H9 (cell line): Measurements from ENCODE around the gene DDX46. TPM values are rescaled to one million over a fixed set of nuclear protein-coding genes. Genes with fewer than 3 reads are reported as not detected.
A peak's percentile ranks its signal among the peaks of the same experiment; 100 is the strongest.

Source experiments
- DNase-seq: peaks from one replicate; pipeline ENCODE4 v3.0.0-alpha.2; 2017
- H2AFZ ChIP-seq: one replicate; pipeline ENCODE4 v1.6.1; 2013; ENCODE audit warnings: mild to moderate bottlenecking, low read length, control low read depth, moderate library complexity
- H2AK5ac ChIP-seq: 2 replicates; pipeline ENCODE4 v1.6.1; 2013; ENCODE audit warnings: low read length, control low read depth, mixed read lengths; ENCODE audit not compliant: insufficient read length
- H2BK120ac ChIP-seq: one replicate; pipeline ENCODE4 v1.6.1; 2013; ENCODE audit warnings: low read depth, mild to moderate bottlenecking, low read length, control low read depth, inconsistent platforms; ENCODE audit not compliant: poor library complexity, severe bottlenecking
- H2BK12ac ChIP-seq: 2 replicates; pipeline ENCODE4 v1.6.1; 2013; ENCODE audit warnings: low read length, control low read depth, mixed read lengths, low read depth; ENCODE audit not compliant: insufficient read length
- H2BK15ac ChIP-seq: 2 replicates; pipeline ENCODE4 v1.6.1; 2013; ENCODE audit warnings: low read depth, low read length, control low read depth
- H2BK20ac ChIP-seq: one replicate; pipeline ENCODE4 v1.6.1; 2013; ENCODE audit warnings: low read depth, mild to moderate bottlenecking, low read length, control low read depth, inconsistent platforms; ENCODE audit not compliant: poor library complexity, severe bottlenecking
- H2BK5ac ChIP-seq: 2 replicates; pipeline ENCODE4 v1.6.1; 2013; ENCODE audit warnings: low read length, control low read depth, mixed read lengths; ENCODE audit not compliant: insufficient read length
- H3K14ac ChIP-seq: 2 replicates; pipeline ENCODE4 v1.6.1; 2013; ENCODE audit warnings: low read length, control low read depth; ENCODE audit not compliant: insufficient read depth
- H3K18ac ChIP-seq: 2 replicates; pipeline ENCODE4 v1.6.1; 2013; ENCODE audit warnings: low read depth, mild to moderate bottlenecking, mixed read lengths, low read length, control low read depth; ENCODE audit not compliant: insufficient read length
- H3K23ac ChIP-seq: 2 replicates; pipeline ENCODE4 v1.6.1; 2013; ENCODE audit warnings: low read length, control low read depth, mixed read lengths, low read depth; ENCODE audit not compliant: insufficient read length
- H3K23me2 ChIP-seq: 2 replicates; pipeline ENCODE4 v1.6.1; 2013; ENCODE audit warnings: low read depth, mild to moderate bottlenecking, mixed read lengths, low read length, control low read depth; ENCODE audit not compliant: insufficient read length, poor library complexity, severe bottlenecking
- H3K27ac ChIP-seq: 2 replicates; pipeline ENCODE4 v1.5.1; 2013; ENCODE audit warnings: low read length, control low read depth, mixed read lengths, low read depth; ENCODE audit not compliant: insufficient read length
- H3K27me3 ChIP-seq: 2 replicates; pipeline ENCODE4 v1.6.1; 2013; ENCODE audit warnings: low read length, control low read depth, inconsistent platforms; ENCODE audit not compliant: insufficient read depth
- H3K4ac ChIP-seq: 2 replicates; pipeline ENCODE4 v1.6.1; 2013; ENCODE audit warnings: low read depth, mild to moderate bottlenecking, control low read depth, inconsistent platforms, low read length, moderate library complexity
- H3K4me1 ChIP-seq: 2 replicates; pipeline ENCODE4 v1.6.1; 2013; ENCODE audit warnings: low read length, control low read depth, inconsistent platforms; ENCODE audit not compliant: insufficient read depth
- H3K4me2 ChIP-seq: 2 replicates; pipeline ENCODE4 v1.6.1; 2013; ENCODE audit warnings: low read length, control low read depth, mixed read lengths; ENCODE audit not compliant: insufficient read length, insufficient read depth
- H3K56ac ChIP-seq: 2 replicates; pipeline ENCODE4 v1.6.1; 2013; ENCODE audit warnings: low read depth, mild to moderate bottlenecking, mixed read lengths, low read length, control low read depth; ENCODE audit not compliant: insufficient read length
- H3K79me1 ChIP-seq: 2 replicates; pipeline ENCODE4 v1.6.1; 2013; ENCODE audit warnings: low read depth, mild to moderate bottlenecking, moderate library complexity, low read length, control low read depth, inconsistent platforms; ENCODE audit not compliant: insufficient read depth, poor library complexity, severe bottlenecking
- H3K79me2 ChIP-seq: 2 replicates; pipeline ENCODE4 v1.6.1; 2013; ENCODE audit warnings: low read length, control low read depth, inconsistent platforms; ENCODE audit not compliant: insufficient read depth
- H3K9ac ChIP-seq: 2 replicates; pipeline ENCODE4 v1.6.1; 2013; ENCODE audit warnings: low read length, control low read depth, mixed read lengths; ENCODE audit not compliant: insufficient read length; ENCODE audit errors: extremely low read depth
- H3K9me3 ChIP-seq: one replicate; pipeline ENCODE4 v1.6.1; 2013; ENCODE audit warnings: low read depth, low read length, inconsistent platforms; ENCODE audit not compliant: control insufficient read depth
- H3T11ph ChIP-seq: one replicate; pipeline ENCODE4 v1.6.1; 2013; ENCODE audit warnings: mild to moderate bottlenecking, low read length, control low read depth, inconsistent platforms
- H4K20me1 ChIP-seq: one replicate; pipeline ENCODE4 v1.6.1; 2013; ENCODE audit not compliant: control insufficient read depth, insufficient read length, insufficient read depth
- H4K5ac ChIP-seq: 2 replicates; pipeline ENCODE4 v1.6.1; 2013; ENCODE audit warnings: low read depth, mild to moderate bottlenecking, mixed read lengths, low read length, control low read depth; ENCODE audit not compliant: insufficient read length
- H4K8ac ChIP-seq: replicated peaks from 2 replicates; pipeline ENCODE4 v1.6.1; 2013; ENCODE audit warnings: low read length, control low read depth, mixed read lengths, low read depth; ENCODE audit not compliant: insufficient read length
- H4K91ac ChIP-seq: 2 replicates; pipeline ENCODE4 v1.6.1; 2013; ENCODE audit warnings: low read depth, mild to moderate bottlenecking, moderate library complexity, mixed read lengths, low read length, control low read depth; ENCODE audit not compliant: insufficient read length
- H3K27ac Mint-ChIP-seq, 3 experiments: 2 replicates in 2 of 3; 3 replicates in 1 of 3; pipeline ENCODE4 v1.8.0; 2020 to 2021; ENCODE audit warnings: mixed read lengths in 3 of 3, mild to moderate bottlenecking in 1 of 3, moderate library complexity in 1 of 3
- H3K27me3 Mint-ChIP-seq: 2 replicates; pipeline ENCODE4 v1.8.0; 2021; ENCODE audit warnings: low read depth, mild to moderate bottlenecking, moderate library complexity, mixed read lengths
- H3K36me3 Mint-ChIP-seq, 3 experiments: 2 replicates in 2 of 3; 3 replicates in 1 of 3; pipeline ENCODE4 v1.8.0; 2020 to 2021; ENCODE audit warnings: low read depth in 3 of 3, mixed read lengths in 3 of 3; ENCODE audit not compliant: insufficient read depth in 1 of 3
- H3K4me1 Mint-ChIP-seq, 2 experiments: 2 replicates each; pipeline ENCODE4 v1.8.0; 2020; ENCODE audit warnings: mixed read lengths in 2 of 2
- H3K4me3 Mint-ChIP-seq, 2 experiments: 2 replicates in 1 of 2; 3 replicates in 1 of 2; pipeline ENCODE4 v1.8.0; 2020 to 2021; ENCODE audit warnings: mild to moderate bottlenecking in 2 of 2, mixed read lengths in 2 of 2, moderate library complexity in 1 of 2
- H3K9me3 Mint-ChIP-seq, 2 experiments: 2 replicates in 1 of 2; 3 replicates in 1 of 2; pipeline ENCODE4 v1.8.0; 2020; ENCODE audit warnings: mild to moderate bottlenecking in 2 of 2, mixed read lengths in 2 of 2, moderate library complexity in 1 of 2
- CTCF ChIP-seq: fragments of 200-600 bp; sonication (generic); conservative IDR thresholded peaks from 3 replicates; pipeline ENCODE4 v1.8.0; 2021; ENCODE audit warnings: antibody characterized with exemption, mild to moderate bottlenecking
- WGBS: extraction: QIAGEN DNeasy Blood & Tissue Kit; methylation state at CpG from one replicate; pipeline ENCODE4 v1.1.7; 2013; ENCODE audit warnings: missing lambda C conversion rate, low lambda C conversion rate, mixed read lengths; ENCODE audit not compliant: insufficient read length; ENCODE audit errors: extremely low coverage; 5-methylcytosine and 5-hydroxymethylcytosine counted together
- total RNA-seq: library from RNA; stranded (reverse); gene quantifications from 2 replicates; pipeline ENCODE4 v1.2.1, GENCODE V29; 2021

Gene DDX46
- total RNA-seq, 1 experiment from 2014 or later, result 90.3 TPM

GRCh38 chr5:134873987-134874830, 115.6 kb downstream of the DDX46 start, which contains the start of gene TXNDC15:
TXNDC15 (plus strand) TSS chr5:134874371; CDS start chr5:134874428, 57 bp downstream.
- H2BK5ac ChIP-seq, result no peak within 1 kb of the TSS
- no peaks in the 10 kb centered on the region for H3K79me1 ChIP-seq
- Mint-ChIP-seq H3K4me1 (peaks cover 17% of the 10 kb centered on the region in 2 experiments), H3K27ac (peak within 1 kb of the TSS; percentile 72 to 96 (median 83); a peak in 6 of 7 replicates), H3K9me3 (no peaks in the 10 kb centered on the region), H3K4me3 (peak within 1 kb of the TSS; percentile 89 to 92), H3K27me3 (no peaks in the 10 kb centered on the region), H3K36me3 (peaks cover 0 to 3% (median 1%) of the 10 kb centered on the region in 3 experiments; a peak in 3 of 7 replicates)
- peak within 1 kb of the TSS; percentile 60 for H3K4me2 ChIP-seq
- no peak for TF ChIP-seq CTCF
- H3K18ac ChIP-seq, result peak within 1 kb of the TSS; percentile 96
- no peaks in the 10 kb centered on the region for H3K9me3 ChIP-seq
- peak; percentile 91 for DNase-seq
- H2AFZ ChIP-seq, result peak within 1 kb of the TSS; percentile 87
- H2AK5ac ChIP-seq, result no peak within 1 kb of the TSS
- H3K4me1 ChIP-seq, result no peaks in the 10 kb centered on the region
- H3K23me2 ChIP-seq, result peaks cover 6% of the 10 kb centered on the region
- no peak within 1 kb of the TSS for H2BK15ac ChIP-seq
- no peak within 1 kb of the TSS for H2BK12ac ChIP-seq
- no CpG with 5 or more reads among the region's 79 CpGs for WGBS
- no peak within 1 kb of the TSS for H3K56ac ChIP-seq
- H3K14ac ChIP-seq, result peak within 1 kb of the TSS; percentile 95
- no peak within 1 kb of the TSS for H4K5ac ChIP-seq
- H2BK20ac ChIP-seq, result no peak within 1 kb of the TSS
- no peaks in the 10 kb centered on the region for H3K27me3 ChIP-seq
- H3K79me2 ChIP-seq, result no peaks in the 10 kb centered on the region
- H3K27ac ChIP-seq, result peak within 1 kb of the TSS; percentile 7
- no peak within 1 kb of the TSS for H3K4ac ChIP-seq
- H4K8ac ChIP-seq, result peak within 1 kb of the TSS; percentile 8
- H2BK120ac ChIP-seq, result no peak within 1 kb of the TSS
- no peak within 1 kb of the TSS for H4K91ac ChIP-seq
- H4K20me1 ChIP-seq, result no peaks in the 10 kb centered on the region
- H3T11ph ChIP-seq, result no peak within 1 kb of the TSS
- H3K9ac ChIP-seq, result peak within 1 kb of the TSS; percentile 72
- no peak within 1 kb of the TSS for H3K23ac ChIP-seq
